GM21786 (cell line): Measurements from ENCODE around the gene PTH2R.
"Not testable (repeated sequence)": the region's sequence is repeated elsewhere in the genome, so short reads cannot be mapped to it uniquely, and the experiment has no call there.

ENCODE experiments used
- ATAC-seq: cut with Tn5 transposase; IDR thresholded peaks from one replicate; pipeline ENCODE4 v1.9.1; 2021; ENCODE audit not compliant: unreplicated experiment

PTH2R gene

DNA sequence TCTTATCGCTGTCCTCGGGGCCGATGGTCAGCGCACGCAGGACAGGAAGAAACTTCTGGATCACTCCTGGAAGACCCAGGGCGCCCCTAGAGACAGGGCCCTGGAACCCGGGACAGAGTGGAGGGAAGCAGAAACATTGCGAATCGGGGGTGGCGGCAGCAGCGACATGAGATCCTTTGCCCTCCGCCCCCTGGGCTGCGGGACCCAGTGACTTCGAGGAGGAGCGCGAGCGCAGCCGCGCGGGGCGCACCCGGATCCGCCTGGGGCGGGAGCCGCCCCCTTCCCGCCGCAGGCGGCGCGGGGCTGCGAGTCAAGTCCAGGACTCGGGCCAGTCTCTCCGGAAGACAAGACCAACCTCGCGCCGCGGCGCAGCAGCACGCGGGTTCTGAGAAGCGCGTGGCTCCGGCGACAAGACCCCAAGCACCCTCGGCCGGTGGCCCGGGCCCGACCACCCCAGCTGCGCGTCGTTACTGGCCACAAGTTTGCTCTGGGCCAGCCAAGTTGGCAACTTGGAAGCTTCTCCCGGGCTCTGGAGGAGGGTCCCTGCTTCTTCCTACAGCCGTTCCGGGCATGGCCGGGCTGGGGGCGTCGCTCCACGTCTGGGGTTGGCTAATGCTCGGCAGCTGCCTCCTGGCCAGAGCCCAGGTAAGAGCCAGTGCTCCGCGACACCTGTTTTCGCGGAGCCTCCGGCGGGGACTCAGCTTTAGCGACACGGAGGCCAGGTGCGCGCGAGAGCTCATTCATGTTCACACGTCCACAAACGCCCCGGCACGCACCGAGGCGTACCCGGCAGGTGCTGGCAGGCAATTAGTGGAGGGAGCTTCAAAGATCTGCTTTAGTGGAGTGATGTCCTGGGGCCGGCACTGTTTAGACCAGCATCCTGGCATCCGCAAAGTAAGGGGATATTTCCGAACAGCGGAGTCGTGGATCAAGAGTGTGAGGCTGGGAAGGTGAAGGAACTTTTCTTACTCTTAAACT, at the start of gene PTH2R:
PTH2R (plus strand) TSS at position 319 of the 978 bp plus-strand sequence; CDS start at position 571, 252 bp downstream.
- no peak for ATAC-seq

DNA sequence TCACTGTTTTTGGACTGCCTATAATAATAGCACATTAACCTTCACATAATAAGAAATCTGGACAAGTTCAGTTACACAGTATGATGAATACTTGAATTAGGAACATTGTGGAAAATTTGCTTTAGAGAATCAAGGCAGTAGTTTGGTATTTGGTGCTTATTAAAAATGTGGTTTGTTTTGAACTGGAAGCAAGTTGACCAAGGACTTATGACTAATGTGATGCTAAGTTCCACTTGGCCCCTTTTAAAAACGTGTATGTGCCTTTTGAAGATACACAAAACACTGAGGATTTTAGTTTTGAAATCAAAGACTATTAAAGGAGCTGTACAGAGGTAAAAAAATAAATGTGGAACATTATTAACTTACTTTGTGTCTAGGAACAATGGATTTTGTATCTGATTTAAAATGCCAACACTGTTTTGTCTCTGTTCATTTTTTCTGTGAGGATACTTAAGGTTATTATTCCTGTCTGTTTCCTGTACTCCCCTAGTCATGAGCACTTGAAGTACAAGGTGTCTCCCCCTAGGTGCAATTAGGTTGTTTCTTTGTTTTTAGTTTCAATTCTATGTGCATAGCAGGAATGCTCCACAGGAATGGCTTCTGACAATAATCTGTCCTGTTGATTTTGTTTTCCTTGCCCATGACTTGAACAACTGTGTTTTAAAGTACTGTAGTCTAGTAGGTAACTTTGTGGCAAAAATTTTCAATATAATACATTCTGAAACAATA, 49.6 kb upstream of the PTH2R start:
- no peak for ATAC-seq

DNA sequence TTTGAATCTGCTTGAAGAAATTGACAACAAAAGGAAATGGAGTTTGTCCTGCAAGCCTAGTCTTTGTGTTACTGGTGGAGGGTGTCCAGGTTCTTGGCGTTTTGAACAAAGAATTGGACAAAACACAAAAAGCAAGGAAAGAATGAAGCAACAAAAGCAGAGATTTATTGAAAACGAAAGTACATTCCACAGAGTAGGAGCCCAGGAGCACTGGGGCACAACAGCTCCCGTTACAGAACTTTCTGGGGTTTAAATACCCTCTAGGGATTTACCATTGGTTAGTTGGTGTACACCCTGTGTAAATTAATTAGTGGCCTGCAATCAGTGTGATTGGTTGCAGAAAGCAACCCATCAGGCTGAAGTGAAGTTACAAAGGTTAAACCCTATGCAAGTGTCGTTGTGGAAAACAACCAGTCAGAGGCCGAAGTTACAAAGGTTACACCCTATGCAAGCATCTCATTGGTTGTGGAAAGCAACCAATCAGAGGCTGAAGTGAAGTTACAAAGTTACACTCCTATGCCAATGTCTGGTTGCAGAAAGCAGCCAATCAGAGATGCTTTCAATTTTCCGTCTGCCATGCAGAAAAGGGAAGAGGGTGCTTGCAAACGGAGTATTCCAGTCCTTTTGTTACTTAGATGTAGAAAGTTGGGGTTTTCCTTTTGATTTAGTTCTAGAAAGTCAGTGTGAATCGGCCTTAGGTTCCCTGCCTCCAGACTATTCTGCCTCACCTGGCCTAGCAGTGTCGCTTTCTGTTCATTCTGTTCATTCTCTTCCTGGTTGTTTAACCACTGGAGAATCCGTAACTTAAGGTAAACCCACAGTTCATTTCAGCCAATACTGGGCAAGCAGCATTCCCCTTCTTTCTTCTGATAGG, 47.6 kb upstream of the PTH2R start:
- ATAC-seq: peak; percentile 31

DNA sequence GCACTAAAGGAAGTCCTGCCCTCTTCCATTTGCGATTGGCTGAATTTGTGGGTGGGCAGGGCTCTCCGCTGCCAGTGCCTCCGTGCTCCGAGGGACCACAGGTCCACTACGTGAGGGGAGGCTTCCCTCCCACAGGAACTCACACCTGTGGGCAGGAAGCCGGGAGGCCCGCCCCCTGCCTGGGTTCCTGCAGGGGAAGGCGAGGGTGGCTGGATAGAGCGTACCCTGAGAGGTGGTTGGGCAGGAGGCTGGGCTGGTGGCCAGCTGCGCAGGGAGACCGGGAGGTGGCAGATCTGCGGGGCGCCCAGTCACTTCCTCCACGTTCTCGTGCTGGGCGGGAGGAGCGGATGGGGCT, 47.0 kb upstream of the PTH2R start:
- ATAC-seq: peak; percentile 77

DNA sequence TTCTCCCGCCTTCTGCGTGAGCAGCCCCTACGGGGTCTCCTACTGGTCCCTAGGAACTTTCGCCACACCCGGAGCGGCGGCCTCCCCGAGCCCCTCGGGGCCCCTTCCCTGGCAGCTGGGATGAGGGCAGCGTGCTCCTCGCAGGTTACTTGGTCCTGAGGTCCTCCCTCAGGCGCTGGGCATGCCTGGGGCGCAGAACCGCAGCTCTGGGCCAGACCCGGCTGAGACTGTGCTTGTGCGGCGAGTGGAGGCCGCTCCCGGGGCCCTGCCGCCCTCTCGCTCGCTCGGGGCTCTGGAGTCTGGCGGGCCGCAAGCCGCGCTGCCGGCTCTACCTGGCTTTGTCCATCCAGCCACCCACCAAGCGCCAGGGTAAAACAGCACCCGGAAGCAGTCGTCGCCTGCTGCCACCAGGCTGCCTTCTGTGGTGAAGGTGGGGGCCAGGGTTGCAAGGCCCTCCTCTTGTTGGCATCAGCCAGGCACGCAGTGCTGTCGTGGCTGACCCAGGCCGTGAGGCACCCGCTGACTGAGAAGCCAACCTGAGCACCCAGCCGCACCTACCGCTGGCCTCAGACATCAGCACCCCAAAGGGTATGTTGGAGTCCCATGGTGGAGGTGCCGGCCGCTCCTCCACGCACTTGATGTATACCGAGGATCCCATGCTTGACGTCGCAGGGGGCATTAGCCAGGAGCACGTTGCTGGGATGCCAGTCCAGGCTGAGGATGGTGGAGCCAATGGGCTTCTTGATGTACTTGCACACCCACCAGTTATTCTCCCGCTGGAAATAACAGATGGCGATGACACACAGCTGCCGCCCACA, 46.1 kb upstream of the PTH2R start:
- no peak for ATAC-seq

GRCh38 chr2:208361077-208361441, 45.5 kb upstream of the PTH2R start:
- ATAC-seq: no peak

GRCh38 chr2:208363485-208363884, 43.1 kb upstream of the PTH2R start:
- ATAC-seq: no peak

DNA sequence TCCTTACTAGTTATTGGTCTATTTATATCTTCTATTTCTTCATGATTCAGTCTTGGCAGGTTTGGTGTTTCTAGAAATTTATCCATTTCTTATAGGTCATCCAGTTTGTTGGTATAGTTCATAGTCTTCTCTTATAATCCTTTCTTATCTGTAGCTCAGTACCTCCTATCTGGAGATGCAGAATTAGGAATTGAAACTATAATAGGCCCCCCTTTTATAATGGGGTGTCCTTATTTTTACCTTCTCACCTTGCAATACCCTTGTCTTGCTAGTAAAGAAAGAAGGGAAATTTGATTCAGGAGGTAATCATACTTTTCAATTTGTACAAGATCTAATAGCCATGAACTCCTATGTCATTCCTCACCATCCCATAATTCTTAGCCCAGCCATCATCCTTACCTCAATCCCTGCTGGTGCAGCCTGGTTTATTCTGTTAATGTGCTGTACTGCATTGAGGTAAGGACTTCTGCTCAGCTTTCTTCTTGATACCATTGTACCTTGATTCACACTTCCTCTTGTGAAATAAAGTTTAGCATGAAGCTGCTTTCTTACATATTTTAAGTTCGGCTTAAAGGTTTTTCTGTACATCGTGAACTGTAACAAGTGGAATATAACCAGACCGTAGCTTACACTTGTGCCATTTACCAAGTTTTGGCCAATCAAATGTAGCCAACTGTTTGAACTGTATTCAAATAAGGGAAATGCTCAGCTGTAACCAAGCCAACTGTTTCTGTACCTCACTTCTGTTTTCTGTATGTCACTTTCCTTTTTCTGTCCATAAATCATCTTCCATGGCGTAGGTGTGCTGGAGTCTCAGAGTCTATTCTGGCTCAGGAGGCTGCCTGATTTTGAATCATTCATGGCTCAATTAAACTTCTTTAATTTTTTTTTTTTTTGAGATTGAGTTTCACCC, 40.1 kb upstream of the PTH2R start:
- peak; percentile 70 for ATAC-seq

DNA sequence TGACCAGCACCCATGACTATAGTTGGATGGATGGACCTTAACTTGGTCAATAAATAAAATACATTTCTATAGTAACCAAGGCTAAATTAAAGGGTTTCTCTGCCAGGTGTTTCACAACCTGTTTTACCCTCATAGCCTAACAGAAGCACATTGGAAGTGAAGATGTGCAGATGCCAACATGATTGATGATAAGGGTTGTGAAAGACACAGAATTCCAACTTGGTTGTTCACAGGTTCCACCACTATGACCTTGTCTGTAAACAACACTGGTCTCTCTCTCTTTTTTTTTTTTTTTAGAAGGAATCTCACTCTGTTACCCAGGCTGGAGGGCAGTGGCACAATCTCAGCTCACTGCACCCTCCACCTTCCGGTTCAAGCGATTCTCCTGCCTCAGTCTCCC, 37.5 kb upstream of the PTH2R start:
- no peak for ATAC-seq

DNA sequence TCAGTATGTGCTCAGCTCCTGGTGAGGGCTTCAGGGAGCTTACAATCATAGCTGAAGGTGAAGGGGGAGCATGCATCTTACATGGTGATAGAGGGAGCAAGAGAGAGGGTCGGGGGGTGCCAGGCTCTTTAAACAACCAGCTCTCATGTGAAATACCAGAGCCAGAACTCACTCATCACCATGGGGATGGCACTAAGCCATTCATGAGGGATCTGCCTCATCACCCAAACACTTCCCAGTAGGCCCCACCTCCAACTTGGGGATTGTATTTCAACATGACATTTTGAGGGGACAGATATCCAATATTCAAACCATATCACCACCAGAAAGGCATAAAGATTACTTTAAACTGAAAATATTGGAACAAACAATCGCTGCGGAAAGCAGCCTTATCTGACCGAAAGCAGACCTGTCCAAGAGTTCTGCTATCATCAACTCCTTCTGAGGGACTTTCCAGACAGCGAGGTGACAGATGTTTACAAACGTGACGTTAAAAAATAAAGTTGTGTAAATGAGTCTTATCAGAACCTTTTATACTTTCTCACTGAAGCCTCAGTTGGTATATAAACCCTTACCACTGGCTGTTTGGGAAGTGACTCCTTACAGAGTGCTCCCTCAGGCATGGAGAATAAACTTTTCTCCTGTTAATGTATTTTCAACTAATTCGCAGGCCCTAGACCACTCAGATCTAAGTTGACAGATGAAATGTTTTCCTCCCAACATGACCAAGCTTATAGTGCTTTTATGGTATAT, 35.5 kb upstream of the PTH2R start:
- no peak for ATAC-seq

DNA sequence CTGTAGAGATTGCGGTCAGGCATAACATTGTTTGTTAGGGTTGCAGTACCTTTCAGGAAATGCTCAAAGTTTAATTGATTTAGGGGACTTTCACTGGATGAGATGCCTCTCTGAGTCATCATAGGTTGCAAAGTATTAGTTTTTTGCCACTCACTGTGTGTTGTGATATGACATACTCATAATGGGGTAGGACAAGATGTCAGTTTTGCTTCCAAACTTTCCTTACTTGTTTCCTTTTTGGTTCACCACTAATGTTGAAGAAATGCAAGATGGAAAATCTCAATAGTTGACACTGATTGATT, 35.0 kb upstream of the PTH2R start:
- ATAC-seq: no peak

GRCh38 chr2:208373460-208374089, 33.0 kb upstream of the PTH2R start:
- ATAC-seq: peak; percentile 65

DNA sequence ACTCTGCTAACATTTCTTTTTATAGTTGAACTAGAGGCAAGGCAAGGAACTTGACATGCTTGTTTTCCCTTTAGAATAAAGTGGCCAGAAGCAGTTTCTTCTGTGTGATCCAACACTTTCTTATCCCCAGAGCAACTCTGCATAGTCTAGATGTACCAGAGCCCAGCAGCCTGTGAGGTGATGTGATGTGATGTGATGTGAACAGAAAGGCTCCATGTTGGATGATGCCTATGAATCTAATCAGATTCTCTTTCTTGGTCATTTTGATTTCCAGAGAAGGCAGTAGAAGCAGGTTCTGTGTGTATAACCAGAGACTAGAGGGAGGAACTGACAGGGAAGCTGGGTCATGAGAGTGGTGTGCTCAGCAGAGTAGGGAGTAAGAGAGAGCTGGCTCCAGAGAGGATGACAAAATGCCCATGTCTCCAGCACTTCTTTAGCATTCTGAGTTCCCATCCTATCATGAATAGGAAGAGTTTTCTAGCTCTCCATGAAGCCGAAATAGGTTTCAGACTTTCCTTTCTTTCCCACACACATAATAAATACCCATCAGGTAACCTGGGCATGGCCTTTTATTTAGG, 31.0 kb upstream of the PTH2R start:
- ATAC-seq: no peak

- not testable (repeated sequence) for ATAC-seq
These were observed 29.2 kb upstream of the PTH2R start for GRCh38 chr2:208377344-208377860.

GRCh38 chr2:208379192-208379591, 27.4 kb upstream of the PTH2R start:
- no peak for ATAC-seq

DNA sequence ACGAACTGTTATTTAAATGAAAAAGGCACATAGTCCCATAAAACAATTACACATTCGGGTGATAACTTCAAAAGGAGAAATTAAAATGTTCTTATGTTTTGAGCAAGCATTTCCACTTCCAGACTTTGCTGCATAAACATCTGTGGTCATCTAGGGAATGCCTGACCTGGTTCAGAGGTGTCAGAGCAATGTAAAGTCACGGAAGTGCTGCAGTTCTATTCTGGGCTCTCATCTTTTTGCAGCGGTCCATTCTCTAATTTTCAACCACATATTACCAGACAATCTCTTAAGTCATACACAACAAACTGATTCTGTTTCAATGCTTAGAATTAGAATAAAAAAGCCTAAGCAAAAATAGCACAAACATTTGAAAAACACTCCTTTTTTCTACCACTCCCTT, 22.0 kb upstream of the PTH2R start:
- ATAC-seq: no peak

- no peak for ATAC-seq
These were observed 20.1 kb upstream of the PTH2R start for GRCh38 chr2:208386541-208386940.

- ATAC-seq: no peak
These were observed 16.7 kb upstream of the PTH2R start for GRCh38 chr2:208389940-208390339.
